ENCODE data around the gene MPV17.

DNA sequence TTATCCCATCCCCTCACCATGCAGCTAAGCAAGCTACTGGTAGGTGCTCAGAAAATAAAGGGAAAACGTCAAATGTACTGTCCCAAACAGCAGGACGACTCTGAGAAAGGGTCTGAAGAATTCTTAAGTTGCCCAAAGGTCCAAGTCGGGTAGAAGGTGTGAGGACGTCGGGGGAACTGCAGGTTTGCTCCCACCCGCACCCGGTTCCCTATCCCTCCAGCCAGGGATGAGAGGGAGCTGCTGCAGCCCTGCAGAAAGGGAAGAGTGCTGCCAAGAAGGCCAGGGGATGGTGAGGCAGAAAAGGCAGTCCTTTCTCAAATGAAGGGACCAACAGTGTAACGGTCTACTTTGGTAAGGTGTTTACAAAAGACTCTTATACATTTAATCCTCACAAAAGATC lies 7.8 kb downstream of the MPV17 start:
- TF ChIP-seq POLR2A (IDR thresholded peaks at IDR 0.05; ENCODE audit: low read depth, low read length) (no peak), POLR2AphosphoS5 (IDR thresholded peaks at IDR 0.05; ENCODE audit: low read depth, low read length) (no peak)
